ENCODE data around the gene GRAP2.
"Not testable (repeated sequence)": the region's sequence is repeated elsewhere in the genome, so short reads cannot be mapped to it uniquely, and the experiment has no call there.

Gene GRAP2
- total RNA-seq, result 64.4 to 170 reads per million in 2 donors

DNA sequence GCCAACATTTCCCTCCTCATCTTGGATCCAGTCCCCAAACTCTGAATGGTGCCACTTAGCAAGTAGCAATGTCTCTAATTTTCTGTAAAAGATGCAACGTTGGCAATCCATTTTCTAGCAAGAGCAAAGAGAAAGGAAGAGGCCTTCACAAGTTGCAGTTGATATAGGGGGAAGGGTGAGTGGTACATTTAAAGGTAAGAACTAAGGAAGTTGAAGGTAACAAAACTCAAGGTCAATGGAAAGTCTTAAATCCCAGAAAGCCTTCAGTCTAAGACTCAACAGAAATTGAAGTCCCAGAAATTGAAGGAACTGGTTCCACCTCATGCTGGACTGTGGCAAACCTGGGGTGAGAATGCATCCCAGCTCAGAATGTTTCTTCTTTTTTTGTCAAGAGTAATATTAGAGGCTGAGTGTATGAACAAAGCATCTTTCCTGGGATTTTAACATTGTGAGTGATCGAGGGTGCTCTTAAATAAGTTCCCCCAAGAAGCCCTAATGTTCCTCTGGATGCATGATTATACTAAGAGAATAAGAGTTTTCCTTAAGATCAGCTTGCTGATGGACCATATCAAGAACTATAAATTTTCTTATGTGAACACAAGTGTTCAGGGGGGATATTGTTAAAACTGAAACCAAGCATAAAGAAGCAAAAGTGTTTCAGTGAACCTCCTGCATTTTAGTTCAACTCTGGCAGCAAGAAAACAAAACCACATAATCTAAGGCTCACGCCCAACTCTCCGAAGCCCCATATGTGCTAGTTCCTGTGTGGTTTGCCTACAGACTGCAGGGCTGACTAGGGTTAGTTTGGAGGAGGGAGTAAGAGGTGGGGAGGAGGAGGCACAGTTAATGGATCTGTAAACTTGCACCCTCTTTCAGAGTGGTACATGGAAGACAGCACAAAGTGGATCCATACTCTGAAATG, at the start of gene GRAP2:
TSS of gene GRAP2 (plus strand) at position 779 of the 922 bp plus-strand sequence. CDS start 46,023 bp downstream, outside the sequence.
- DNase-seq, result peak; percentile 39

DNA sequence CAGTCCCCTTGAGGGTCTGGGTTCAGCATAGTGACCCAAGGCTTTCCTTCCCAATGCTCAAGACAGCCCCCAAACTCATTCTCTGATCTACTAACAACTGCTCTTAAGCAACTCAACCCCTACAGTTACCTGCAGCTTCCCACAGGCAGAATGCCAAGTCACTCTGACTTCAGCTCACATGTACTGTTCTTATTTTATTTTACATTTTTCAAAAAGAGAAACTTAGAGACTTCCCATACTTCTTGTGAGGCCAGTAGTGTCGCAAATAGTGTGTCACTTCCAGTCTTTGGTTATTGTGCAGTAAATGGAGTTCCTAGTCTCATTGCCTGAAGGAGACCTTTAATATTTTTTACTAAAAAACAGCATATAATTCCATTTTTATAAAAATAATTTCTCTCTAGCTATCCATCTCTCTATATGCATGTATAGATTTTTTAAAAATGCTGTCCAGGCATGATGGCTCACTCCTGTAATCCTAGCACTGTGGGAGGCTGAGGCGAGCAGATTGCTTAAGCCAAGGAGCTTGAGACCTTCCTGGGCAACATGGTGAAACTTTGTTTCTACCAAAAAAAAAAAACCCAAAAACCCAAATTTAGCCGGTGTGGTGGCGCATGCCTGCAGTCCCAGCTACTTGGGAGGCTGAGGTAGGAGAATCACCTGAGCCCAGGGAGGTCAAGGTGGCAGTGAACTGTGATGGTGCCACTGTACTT, 49.1 kb upstream of the GRAP2 start:
- DNase-seq, result no peak

DNA sequence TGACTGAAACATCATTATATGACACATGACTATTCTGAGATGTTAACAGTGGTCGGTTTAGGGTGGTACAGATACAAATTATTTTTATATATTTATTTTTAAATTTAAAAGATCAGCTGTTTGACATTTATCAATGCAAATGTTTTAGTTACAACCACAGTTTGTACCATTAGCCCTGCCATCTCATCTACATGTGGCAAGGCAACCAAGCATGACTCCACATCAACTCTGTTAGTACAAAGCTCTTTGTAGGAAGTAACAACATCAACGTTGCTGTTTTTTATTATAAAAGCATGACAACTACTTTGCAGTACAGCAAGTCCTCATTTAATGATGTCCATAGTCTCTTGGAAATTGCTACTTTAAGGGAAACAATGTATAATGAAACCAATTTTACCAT, 48.1 kb upstream of the GRAP2 start:
- DNase-seq, result no peak

DNA sequence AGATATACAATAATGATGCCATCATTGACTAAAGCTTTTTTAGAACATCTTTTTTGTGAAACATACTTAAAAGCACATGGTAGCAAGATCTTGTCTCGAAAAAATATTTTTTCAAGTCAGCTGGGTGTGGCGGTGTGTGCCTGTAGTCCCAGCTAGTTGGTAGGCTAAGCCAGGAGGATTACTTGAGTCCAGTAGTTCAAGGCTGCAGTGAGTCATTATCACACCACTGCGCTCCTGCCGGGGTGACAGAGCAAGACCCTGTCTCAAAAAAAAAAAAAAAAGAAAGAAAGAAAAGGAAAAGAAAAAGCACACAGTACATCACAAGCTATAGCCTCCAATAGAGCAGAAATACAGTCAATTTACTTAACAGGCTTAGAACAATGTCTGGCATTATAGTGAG, 44.3 kb upstream of the GRAP2 start:
- DNase-seq, result no peak

DNA sequence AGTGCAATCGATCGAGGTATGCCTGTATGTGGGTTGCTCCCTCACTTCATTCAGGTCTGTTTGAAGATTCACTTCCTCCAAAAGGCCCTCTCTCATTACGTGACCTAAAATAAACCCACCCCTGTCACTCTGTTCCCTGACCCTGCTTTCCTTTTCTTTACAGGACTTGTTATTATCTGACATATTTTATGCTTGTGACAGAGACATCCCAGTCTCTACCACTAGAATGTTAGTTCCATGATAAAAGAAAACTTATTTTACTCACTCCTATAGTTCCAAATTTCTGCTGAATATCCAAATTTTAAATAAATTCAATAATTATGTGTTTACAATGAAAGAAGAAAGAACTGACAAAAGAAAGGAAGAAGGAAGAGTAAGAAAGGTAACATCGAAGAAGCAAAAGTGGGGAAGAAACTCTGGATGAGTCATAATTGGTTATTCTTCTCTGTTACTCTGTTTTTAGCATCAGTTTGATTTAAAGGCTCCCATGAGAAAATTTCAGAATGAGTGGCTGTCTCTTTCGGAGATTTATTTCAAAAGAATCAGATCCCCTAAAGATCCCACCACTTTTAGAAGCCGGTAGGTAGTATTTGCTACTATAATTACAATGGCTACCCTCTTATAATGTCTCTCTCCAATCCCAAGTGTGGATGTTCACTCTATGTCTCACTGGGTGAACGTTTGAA, 40.8 kb upstream of the GRAP2 start:
- DNase-seq, result no peak

DNA sequence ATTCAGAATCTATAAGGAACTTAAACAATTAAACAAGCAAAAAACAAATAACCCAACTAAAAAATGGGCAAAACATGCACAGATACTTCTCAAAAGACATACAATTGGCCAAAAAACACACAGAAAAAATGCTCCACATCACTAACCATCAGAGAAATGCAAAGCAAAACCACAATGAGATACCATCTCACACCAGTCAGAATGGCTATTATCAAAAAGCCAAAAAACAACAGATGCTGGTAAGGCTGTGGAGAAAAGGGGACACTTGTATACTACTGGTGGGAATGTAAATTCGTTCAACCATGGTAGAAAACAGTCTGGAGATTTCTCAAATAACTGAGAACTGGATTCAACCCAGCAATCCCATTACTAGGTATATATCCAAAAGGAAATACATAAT, 32.1 kb upstream of the GRAP2 start:
- no peak for DNase-seq

DNA sequence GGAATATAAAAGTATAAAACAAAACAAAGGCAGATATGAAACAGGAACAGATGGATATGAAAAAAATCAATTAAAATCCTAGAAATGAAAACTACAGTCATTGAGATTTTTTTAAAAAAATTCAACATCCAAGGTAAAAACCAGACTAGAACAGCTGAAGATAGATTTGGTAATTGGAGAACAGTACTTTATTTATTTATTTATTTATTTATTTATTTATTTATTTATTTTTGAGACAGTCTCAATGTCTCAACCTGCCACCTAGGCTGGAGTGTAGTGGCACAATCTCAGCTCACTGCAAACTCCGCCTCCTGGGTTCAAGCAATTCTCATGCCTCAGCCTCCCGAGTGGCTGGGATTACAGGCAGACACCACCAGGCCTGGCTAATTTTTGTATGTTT, 31.1 kb upstream of the GRAP2 start:
- not testable (repeated sequence) for DNase-seq

DNA sequence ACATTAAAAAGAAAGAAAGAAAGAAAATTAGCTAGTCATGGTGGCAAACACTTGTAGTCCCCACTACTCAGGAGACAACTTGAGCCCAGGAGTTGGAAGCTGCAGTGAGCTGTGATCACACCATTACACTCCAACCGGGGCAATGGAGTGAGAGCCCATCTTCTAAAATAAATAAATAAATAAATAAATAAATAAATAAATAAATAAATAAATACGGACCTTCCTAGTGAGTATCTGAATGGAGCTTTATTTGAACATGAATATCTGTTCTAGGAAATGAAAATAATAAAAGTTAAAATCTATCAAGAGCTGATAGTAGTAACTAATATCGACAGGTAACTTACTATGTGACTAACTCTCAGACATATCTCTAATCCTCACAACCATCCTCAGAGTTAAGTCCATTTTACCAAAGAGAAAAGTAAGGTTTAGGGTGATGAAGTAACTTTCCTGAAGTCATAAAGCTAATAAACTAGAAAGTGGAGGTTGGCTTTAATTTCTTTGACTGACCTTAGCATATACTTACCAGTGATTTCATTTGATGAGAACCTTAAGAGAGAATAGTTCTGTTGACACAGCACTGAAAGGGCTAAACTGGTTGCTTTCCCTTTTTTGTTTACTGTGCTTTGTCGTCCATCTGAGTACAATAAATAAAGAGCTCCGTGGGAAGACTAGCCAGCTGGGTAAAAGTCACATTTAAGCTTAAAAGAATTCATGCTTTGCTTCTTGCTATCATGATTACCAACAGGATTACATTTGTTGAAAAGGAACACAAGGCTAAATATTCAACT, 29.7 kb upstream of the GRAP2 start:
- no peak for DNase-seq

DNA sequence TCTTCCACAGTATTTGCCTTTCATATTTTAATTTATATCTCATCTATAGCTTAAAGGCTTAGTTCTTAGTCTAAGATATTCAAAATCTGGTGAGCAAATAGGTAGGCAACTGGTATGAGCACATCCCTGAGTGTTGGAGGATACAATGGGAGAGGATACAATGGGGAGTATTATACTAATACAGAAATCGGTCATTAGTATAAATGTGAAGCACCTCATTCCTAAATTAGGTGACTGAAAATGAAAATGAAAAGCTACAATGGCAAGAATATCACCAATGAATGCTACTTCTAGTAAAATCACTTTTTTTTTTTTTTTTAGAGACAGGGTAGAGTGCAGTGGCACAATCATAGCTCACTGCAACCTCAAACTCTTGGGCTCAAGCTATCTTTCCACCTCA, 28.3 kb upstream of the GRAP2 start:
- DNase-seq, result no peak

DNA sequence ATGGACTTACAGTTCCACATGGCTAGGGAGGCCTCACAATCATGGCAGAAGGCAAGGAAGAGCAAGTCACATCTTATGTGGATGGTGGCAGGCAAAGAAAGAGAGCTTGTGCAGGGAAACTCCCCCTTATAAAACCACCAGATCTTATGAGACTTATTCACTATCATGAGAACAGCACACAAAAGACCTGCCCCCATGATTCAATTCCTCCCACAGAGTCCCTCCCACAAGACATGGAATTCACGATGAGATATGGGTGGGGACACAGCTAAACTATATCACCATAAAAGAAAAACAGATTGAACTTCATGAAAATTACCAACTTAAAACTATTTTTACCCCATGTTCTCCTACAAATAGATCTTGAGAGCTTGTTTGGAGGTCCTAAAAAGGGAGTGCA, 26.9 kb upstream of the GRAP2 start:
- DNase-seq, result no peak

DNA sequence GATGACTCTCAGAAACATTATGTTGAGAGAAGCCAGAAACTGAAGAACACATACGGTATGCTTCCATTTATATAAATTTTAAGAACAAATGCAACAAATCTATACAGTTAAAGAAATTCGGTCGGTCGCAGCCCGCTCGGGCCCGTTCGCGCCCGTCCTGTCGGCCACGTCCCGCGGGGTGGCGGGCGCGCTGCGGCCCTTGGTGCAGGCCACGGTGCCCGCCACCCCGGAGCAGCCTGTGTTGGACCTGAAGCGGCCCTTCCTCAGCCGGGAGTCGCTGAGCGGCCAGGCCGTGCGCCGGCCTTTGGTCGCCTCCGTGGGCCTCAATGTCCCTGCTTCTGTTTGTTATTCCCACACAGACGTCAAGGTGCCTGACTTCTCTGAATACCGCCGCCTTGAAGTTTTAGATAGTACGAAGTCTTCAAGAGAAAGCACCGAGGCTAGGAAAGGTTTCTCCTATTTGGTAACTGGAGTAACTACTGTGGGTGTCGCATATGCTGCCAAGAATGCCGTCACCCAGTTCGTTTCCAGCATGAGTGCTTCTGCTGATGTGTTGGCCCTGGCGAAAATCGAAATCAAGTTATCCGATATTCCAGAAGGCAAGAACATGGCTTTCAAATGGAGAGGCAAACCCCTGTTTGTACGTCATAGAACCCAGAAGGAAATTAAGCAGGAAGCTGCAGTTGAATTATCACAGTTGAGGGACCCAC, 25.6 kb upstream of the GRAP2 start:
- DNase-seq, result not testable (repeated sequence)

DNA sequence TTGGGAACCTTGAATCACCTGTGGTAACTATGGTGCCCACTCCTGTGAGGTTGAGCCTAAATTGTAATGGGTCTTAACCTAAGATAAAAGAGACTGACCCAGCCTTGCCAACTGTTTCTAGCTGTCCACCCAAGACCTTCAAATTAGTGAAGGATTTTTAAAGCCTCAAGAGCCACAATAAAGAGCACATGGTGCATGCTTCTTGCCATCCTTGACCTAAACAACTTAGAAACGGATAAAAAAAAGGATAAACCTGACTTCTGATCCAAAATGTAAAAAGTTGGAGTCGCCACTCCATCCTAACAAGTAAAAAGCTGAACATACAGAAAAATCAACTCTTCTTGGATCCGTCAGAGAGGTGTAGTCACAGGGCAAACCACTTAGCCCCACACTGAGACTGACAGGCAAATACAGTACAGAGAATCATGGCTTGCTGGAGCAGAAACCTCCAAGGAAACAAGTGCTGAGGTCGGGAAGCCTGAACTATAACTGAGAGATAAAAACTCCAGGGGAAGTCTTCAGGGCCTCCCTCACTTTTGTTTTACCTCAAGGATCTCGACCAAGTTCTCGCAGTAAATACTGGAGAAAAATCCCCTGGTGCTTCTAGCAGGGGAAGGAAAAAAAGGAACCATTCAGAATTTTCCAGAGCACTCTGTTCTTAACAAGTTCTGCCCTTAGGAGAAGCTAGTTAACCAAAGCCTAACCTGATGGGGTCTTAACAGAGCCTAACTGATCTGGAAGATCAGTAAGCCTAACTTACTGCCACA, 23.6 kb upstream of the GRAP2 start:
- no peak for DNase-seq

DNA sequence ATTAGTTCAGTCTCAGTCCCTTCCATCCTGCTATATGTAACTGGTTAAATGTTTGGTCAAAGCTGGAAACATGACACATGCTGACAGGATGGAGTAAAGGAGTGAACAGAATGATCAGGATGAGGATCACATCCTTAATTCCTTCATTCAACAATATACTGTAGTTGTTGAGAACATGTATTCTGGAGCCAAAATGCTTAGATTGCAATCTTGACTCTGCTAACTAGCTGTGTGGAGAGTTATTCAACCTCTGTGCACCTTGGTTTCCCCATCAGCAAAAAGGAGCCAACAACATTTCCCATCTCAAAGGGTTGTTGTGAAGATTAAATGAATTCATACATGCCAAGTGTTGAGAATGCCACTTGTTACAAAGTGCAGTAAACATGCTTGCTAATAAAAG, 20.2 kb upstream of the GRAP2 start:
- no peak for DNase-seq

DNA sequence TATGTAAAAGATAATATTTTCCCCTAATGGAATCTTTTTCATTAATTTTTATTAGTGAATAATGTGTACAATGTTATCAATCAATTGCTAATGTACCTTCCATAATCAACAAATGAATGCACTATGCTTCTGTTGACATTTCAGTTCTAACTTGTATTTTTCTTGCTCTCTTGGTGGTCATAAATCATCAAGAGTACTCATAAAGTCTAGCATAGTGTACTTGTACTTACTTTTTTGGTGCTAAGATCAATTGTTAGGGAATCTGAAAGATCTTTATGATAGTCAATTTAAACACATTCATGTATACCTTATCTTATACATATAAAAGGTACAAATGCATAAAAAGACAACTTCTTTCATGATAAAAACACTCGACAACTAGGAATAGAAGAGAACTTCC, 17.8 kb upstream of the GRAP2 start:
- no peak for DNase-seq

DNA sequence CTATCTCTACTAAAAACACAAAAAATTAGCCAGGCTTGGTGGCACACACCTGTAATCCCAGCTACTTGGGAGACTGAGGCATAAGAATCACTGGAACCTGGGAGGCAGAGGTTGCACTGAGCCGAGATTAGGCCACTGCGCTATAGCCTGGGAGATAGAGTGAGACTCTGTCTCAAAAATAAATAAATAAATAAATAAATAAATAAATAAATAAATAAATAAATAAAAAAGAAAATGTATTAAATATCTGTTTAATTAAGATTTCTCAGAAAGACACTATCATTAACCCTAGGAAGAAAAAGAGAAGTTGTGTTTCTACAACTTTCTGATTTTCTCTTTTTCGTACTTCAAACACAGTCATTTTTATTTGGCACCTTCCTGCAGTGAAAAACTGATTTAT, 11.0 kb upstream of the GRAP2 start:
- not testable (repeated sequence) for DNase-seq

DNA sequence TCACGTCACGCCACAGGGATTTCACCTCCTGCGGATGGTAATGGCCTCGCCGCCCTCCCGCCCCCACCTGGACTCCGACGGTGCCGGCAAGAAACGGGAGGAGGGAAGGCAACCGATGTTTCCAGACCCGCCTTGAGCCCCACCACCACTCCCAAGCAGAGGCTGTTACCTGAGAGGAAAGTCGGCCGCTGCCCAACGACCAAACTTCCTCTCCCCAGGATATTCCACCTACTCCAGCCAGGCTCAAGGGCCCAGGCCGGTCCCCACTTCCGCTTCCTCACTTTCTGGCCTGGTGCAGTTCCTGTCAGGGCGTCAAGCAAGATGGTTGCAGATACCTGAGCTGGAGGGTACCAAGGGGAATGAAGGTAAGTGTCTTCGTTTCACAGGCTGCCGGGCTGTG, 7.4 kb upstream of the GRAP2 start, which contains the start of gene ENTHD1:
TSS of gene ENTHD1 (minus strand) at position 235 of the 400 bp plus-strand sequence. CDS start 6,012 bp downstream, outside the sequence.
- DNase-seq, result no peak

DNA sequence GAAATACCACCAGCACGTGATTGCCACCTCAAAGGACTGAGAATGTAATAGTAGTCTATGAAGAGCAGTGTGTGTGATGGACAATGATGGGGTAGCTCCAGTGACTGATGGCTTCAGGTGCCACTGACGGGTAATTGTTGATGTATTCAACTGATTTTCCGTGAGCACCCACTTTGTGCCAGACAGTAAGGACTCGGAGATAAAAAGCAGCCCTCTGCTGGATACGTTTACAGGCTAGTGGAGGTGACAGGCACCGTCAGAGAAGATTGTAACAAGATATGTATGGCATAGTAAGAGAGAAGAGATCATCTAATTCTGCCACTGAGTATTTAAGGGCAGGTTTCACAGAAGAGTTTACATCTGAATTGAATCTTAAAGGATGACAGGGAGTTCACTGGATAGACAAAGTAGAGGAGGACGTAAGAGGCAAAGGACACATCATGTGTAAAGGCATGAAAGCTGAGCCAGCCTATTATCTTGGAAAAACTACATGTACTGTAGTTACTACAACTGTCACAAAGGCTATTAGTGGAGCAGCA, 6.3 kb upstream of the GRAP2 start:
- DNase-seq, result no peak

- no peak for DNase-seq
These were observed 5.2 kb upstream of the GRAP2 start for GRCh38 chr22:39895682-39896081.

GRCh38 chr22:39896313-39896996, 4.4 kb upstream of the GRAP2 start:
- DNase-seq, result no peak

DNA sequence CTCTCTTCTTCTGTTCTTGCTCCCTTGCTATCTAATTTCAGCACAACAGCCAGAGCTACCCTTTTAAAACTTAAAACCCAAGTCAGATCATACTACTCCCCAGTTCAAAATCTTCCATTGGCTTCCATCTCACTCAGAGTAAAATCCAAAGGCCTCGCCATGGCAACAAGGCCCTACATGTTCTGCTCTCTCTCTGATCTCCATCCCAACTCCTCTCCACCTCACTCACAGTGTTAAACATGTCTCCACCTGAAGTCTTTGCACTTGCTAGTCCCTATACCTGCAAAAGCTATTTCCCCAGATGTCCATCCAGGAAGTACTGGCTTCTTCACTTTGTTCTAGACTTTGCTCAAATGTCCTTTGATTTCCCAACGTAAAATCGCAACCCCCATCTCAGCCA, 3.0 kb upstream of the GRAP2 start:
- no peak for DNase-seq

Measured in T-helper 9 cell (primary cell).